ENCODE data around the gene CABP7.

Gene CABP7

GRCh38 chr22:29739346-29739875, 19.6 kb downstream of the CABP7 start:
- H3K27ac ChIP-seq (ENCODE audit: low read depth, low read length, poor library complexity, severe bottlenecking) = no peak overlapping the region
- no peak overlapping the region for H2AFZ ChIP-seq (ENCODE audit: low read length)
- H3K4me1 ChIP-seq (ENCODE audit: insufficient read depth, low read length, severe bottlenecking) = no peaks in the 10 kb centered on the region
- H3F3A ChIP-seq (ENCODE audit: insufficient read depth, low read length) = no peaks in the 10 kb centered on the region
- H3K4me2 ChIP-seq (ENCODE audit: low read length) = no peak overlapping the region
- no peak overlapping the region for H3K9ac ChIP-seq (ENCODE audit: low read length)
- H3K79me2 ChIP-seq (ENCODE audit: insufficient read depth, low read length) = no peaks in the 10 kb centered on the region
- H4K20me1 ChIP-seq (ENCODE audit: insufficient read depth, low read length) = no peaks in the 10 kb centered on the region
- H3K9me2 ChIP-seq (ENCODE audit: low read depth, low read length) = no peaks in the 10 kb centered on the region
- H3K27me3 ChIP-seq (ENCODE audit: insufficient read depth, low read length) = no peaks in the 10 kb centered on the region
- H3K4me3 ChIP-seq (ENCODE audit: low read depth, low read length, poor library complexity, severe bottlenecking) = no peak overlapping the region
- TF ChIP-seq CTCF (IDR thresholded peaks at IDR 0.05; ENCODE audit: low read length) = no peak
- TF ChIP-seq EZH2 (IDR thresholded peaks at IDR 0.05; ENCODE audit: borderline replicate concordance, low read length) = no peak
- 0 out of 2 replicates have a peak, but pooled peaks cover 6% of the 10 kb centered on the region for H3K36me3 ChIP-seq (ENCODE audit: insufficient read depth, low read length)
- H3K9me3 ChIP-seq (ENCODE audit: low read length) = no peaks in the 10 kb centered on the region

GRCh38 chr22:29740216-29740615, 20.4 kb downstream of the CABP7 start:
- H2AFZ ChIP-seq (ENCODE audit: low read length) = no peak overlapping the region
- H3K4me2 ChIP-seq (ENCODE audit: low read length) = no peak overlapping the region
- H3K4me3 ChIP-seq (ENCODE audit: low read depth, low read length, poor library complexity, severe bottlenecking) = no peak overlapping the region
- no peaks in the 10 kb centered on the region for H3K27me3 ChIP-seq (ENCODE audit: insufficient read depth, low read length)
- no peaks in the 10 kb centered on the region for H3F3A ChIP-seq (ENCODE audit: insufficient read depth, low read length)
- H3K4me1 ChIP-seq (ENCODE audit: insufficient read depth, low read length, severe bottlenecking) = no peaks in the 10 kb centered on the region
- H3K79me2 ChIP-seq (ENCODE audit: insufficient read depth, low read length) = no peaks in the 10 kb centered on the region
- H3K36me3 ChIP-seq (ENCODE audit: insufficient read depth, low read length) = 0 out of 2 replicates have a peak, but pooled peaks cover 6% of the 10 kb centered on the region
- H3K9ac ChIP-seq (ENCODE audit: low read length) = no peak overlapping the region
- H3K9me2 ChIP-seq (ENCODE audit: low read depth, low read length) = no peaks in the 10 kb centered on the region
- TF ChIP-seq CTCF (IDR thresholded peaks at IDR 0.05; ENCODE audit: low read length) (no peak), EZH2 (IDR thresholded peaks at IDR 0.05; ENCODE audit: borderline replicate concordance, low read length) (no peak)
- H4K20me1 ChIP-seq (ENCODE audit: insufficient read depth, low read length) = no peaks in the 10 kb centered on the region
- H3K9me3 ChIP-seq (ENCODE audit: low read length) = no peaks in the 10 kb centered on the region
- H3K27ac ChIP-seq (ENCODE audit: low read depth, low read length, poor library complexity, severe bottlenecking) = no peak overlapping the region

- Histone ChIP-seq H3K4me2 (ENCODE audit: low read length) (no peak overlapping the region), H4K20me1 (ENCODE audit: insufficient read depth, low read length) (no peaks in the 10 kb centered on the region), H3K9ac (ENCODE audit: low read length) (no peak overlapping the region), H2AFZ (ENCODE audit: low read length) (no peak overlapping the region), H3K27ac (ENCODE audit: low read depth, low read length, poor library complexity, severe bottlenecking) (no peak overlapping the region), H3K4me3 (ENCODE audit: low read depth, low read length, poor library complexity, severe bottlenecking) (no peak overlapping the region), H3K36me3 (ENCODE audit: insufficient read depth, low read length) (0 out of 2 replicates have a peak, but pooled peaks cover 6% of the 10 kb centered on the region), H3K9me2 (ENCODE audit: low read depth, low read length) (no peaks in the 10 kb centered on the region), H3F3A (ENCODE audit: insufficient read depth, low read length) (no peaks in the 10 kb centered on the region), H3K27me3 (ENCODE audit: insufficient read depth, low read length) (no peaks in the 10 kb centered on the region), H3K4me1 (ENCODE audit: insufficient read depth, low read length, severe bottlenecking) (no peaks in the 10 kb centered on the region), H3K79me2 (ENCODE audit: insufficient read depth, low read length) (no peaks in the 10 kb centered on the region), H3K9me3 (ENCODE audit: low read length) (no peaks in the 10 kb centered on the region)
- TF ChIP-seq CTCF (IDR thresholded peaks at IDR 0.05; ENCODE audit: low read length) = no peak
Observed at GRCh38 chr22:29741926-29742325, 22.1 kb downstream of the CABP7 start.
